Measurements from ENCODE around the gene PCF11.
"Not testable (repeated sequence)": the region's sequence is repeated elsewhere in the genome, so short reads cannot be mapped to it uniquely, and the experiment has no call there.

The PCF11 gene

GRCh38 chr11:83193315-83194280, 36.7 kb downstream of the PCF11 start, which contains the start of gene ANKRD42:
Gene ANKRD42, plus strand, starts transcription at chr11:83193712. Its CDS starts 959 bp downstream, at chr11:83194671.
- Mint-ChIP-seq H3K4me3 (peak within 1 kb of the TSS; percentile 96 to 99), H3K36me3 (peaks cover 15 to 25% of the 10 kb centered on the region in 2 donors), H3K27ac (peak within 1 kb of the TSS; percentile 99), H3K9me3 (no peaks in the 10 kb centered on the region), H3K4me1 (peaks cover 26 to 37% of the 10 kb centered on the region in 2 donors), H3K27me3 (no peaks in the 10 kb centered on the region)
- peak; percentile 86 for DNase-seq
- ATAC-seq (replicated peaks) = peak; percentile 80 to 86

GRCh38 chr11:83194281-83195142, 37.6 kb downstream of the PCF11 start:
- DNase-seq = peak; percentile 69
- H3K27ac Mint-ChIP-seq = peak overlapping the region; percentile 99
- peak overlapping the region; percentile 96 to 99 for H3K4me3 Mint-ChIP-seq

GRCh38 chr11:83195143-83195466, 38.2 kb downstream of the PCF11 start:
- DNase-seq = no peak
- Mint-ChIP-seq H3K4me1 (peaks cover 30 to 42% of the 10 kb centered on the region in 2 donors), H3K27me3 (no peaks in the 10 kb centered on the region), H3K36me3 (peaks cover 9 to 18% of the 10 kb centered on the region in 2 donors), H3K9me3 (no peaks in the 10 kb centered on the region), H3K4me3 (peak overlapping the region; percentile 96 to 99), H3K27ac (peak overlapping the region; percentile 99)
- ATAC-seq (replicated peaks) = no peak

More at GRCh38 chr11:83194281-83195142, 37.6 kb downstream of the PCF11 start:
- peak; percentile 78 to 79 for ATAC-seq (replicated peaks)
- H3K27me3 Mint-ChIP-seq = no peaks in the 10 kb centered on the region
- peaks cover 11 to 18% of the 10 kb centered on the region in 2 donors for H3K36me3 Mint-ChIP-seq
- H3K9me3 Mint-ChIP-seq = no peaks in the 10 kb centered on the region
- H3K4me1 Mint-ChIP-seq = peaks cover 26 to 37% of the 10 kb centered on the region in 2 donors

- Mint-ChIP-seq H3K4me1 (peaks cover 33 to 46% of the 10 kb centered on the region in 2 donors), H3K27ac (peak overlapping the region; percentile 78), H3K9me3 (no peaks in the 10 kb centered on the region), H3K36me3 (peaks cover 13 to 18% of the 10 kb centered on the region in 2 donors), H3K4me3 (peak overlapping the region; percentile 1 to 57), H3K27me3 (no peaks in the 10 kb centered on the region)
- DNase-seq (no peak), ATAC-seq (replicated peaks) (no peak)
Observed at GRCh38 chr11:83195649-83196048, 38.7 kb downstream of the PCF11 start.

- Mint-ChIP-seq H3K9me3 (no peaks in the 10 kb centered on the region), H3K4me3 (no peak overlapping the region), H3K27ac (peak overlapping the region; percentile 5), H3K27me3 (no peaks in the 10 kb centered on the region), H3K4me1 (peaks cover 22 to 31% of the 10 kb centered on the region in 2 donors), H3K36me3 (peaks cover 21 to 29% of the 10 kb centered on the region in 2 donors)
- no peak for DNase-seq
- ATAC-seq (replicated peaks) = no peak
Observed at GRCh38 chr11:83200035-83200434, 43.1 kb downstream of the PCF11 start.

- peaks cover 39 to 47% of the 10 kb centered on the region in 2 donors for H3K36me3 Mint-ChIP-seq
- H3K9me3 Mint-ChIP-seq = no peaks in the 10 kb centered on the region
- H3K4me3 Mint-ChIP-seq = no peak overlapping the region
- DNase-seq = no peak
- ATAC-seq (replicated peaks) = no peak
- no peaks in the 10 kb centered on the region for H3K27me3 Mint-ChIP-seq
- no peaks in the 10 kb centered on the region for H3K4me1 Mint-ChIP-seq
- H3K27ac Mint-ChIP-seq = no peak overlapping the region
Observed at GRCh38 chr11:83205608-83206185, 48.8 kb downstream of the PCF11 start.

- no peaks in the 10 kb centered on the region for H3K9me3 Mint-ChIP-seq
- DNase-seq (no peak), ATAC-seq (replicated peaks) (no peak)
- peaks cover 38 to 43% of the 10 kb centered on the region in 2 donors for H3K36me3 Mint-ChIP-seq
- no peak overlapping the region for H3K4me3 Mint-ChIP-seq
- H3K27me3 Mint-ChIP-seq = no peaks in the 10 kb centered on the region
- H3K4me1 Mint-ChIP-seq = no peaks in the 10 kb centered on the region
- H3K27ac Mint-ChIP-seq = no peak overlapping the region
Observed at GRCh38 chr11:83206221-83206620, 49.3 kb downstream of the PCF11 start.

- not testable (repeated sequence) for H3K27ac Mint-ChIP-seq; ATAC-seq (replicated peaks); DNase-seq; H3K27me3 Mint-ChIP-seq; H3K9me3 Mint-ChIP-seq; H3K4me1 Mint-ChIP-seq; H3K4me3 Mint-ChIP-seq
- peaks cover 37 to 49% of the 10 kb centered on the region in 2 donors for H3K36me3 Mint-ChIP-seq
Observed at GRCh38 chr11:83206771-83207382, 49.9 kb downstream of the PCF11 start.

GRCh38 chr11:83219095-83219494, 62.2 kb downstream of the PCF11 start:
- ATAC-seq (replicated peaks) = no peak
- H3K36me3 Mint-ChIP-seq = peaks cover 2 to 16% of the 10 kb centered on the region in 2 donors
- no peaks in the 10 kb centered on the region for H3K9me3 Mint-ChIP-seq
- H3K27ac Mint-ChIP-seq = no peak overlapping the region
- no peak overlapping the region for H3K4me3 Mint-ChIP-seq
- DNase-seq = no peak
- H3K27me3 Mint-ChIP-seq = no peaks in the 10 kb centered on the region
- peaks cover 0 to 5% of the 10 kb centered on the region in 2 donors for H3K4me1 Mint-ChIP-seq

GRCh38 chr11:83220260-83220659, 63.3 kb downstream of the PCF11 start:
- Mint-ChIP-seq H3K27ac (no peak overlapping the region), H3K4me1 (peaks cover 0 to 5% of the 10 kb centered on the region in 2 donors), H3K9me3 (no peaks in the 10 kb centered on the region), H3K36me3 (peaks cover 2 to 10% of the 10 kb centered on the region in 2 donors), H3K4me3 (no peak overlapping the region), H3K27me3 (no peaks in the 10 kb centered on the region)
- no peak for DNase-seq
- no peak for ATAC-seq (replicated peaks)

GRCh38 chr11:83221694-83222093, 64.8 kb downstream of the PCF11 start:
- H3K27ac Mint-ChIP-seq = no peak overlapping the region
- no peak for ATAC-seq (replicated peaks)
- H3K4me3 Mint-ChIP-seq = no peak overlapping the region
- H3K36me3 Mint-ChIP-seq = peaks cover 0 to 1% of the 10 kb centered on the region in 2 donors
- H3K4me1 Mint-ChIP-seq = peaks cover 0 to 5% of the 10 kb centered on the region in 2 donors
- DNase-seq = no peak
- no peaks in the 10 kb centered on the region for H3K27me3 Mint-ChIP-seq
- no peaks in the 10 kb centered on the region for H3K9me3 Mint-ChIP-seq

- H3K27me3 Mint-ChIP-seq = no peaks in the 10 kb centered on the region
- H3K4me1 Mint-ChIP-seq = peaks cover 0 to 5% of the 10 kb centered on the region in 2 donors
- H3K36me3 Mint-ChIP-seq = no peaks in the 10 kb centered on the region
- no peaks in the 10 kb centered on the region for H3K9me3 Mint-ChIP-seq
- H3K27ac Mint-ChIP-seq = no peak overlapping the region
- ATAC-seq (replicated peaks) = no peak
- no peak for DNase-seq
- no peak overlapping the region for H3K4me3 Mint-ChIP-seq
Observed at GRCh38 chr11:83222499-83222898, 65.6 kb downstream of the PCF11 start.

- Mint-ChIP-seq H3K9me3 (no peaks in the 10 kb centered on the region), H3K27ac (no peak overlapping the region), H3K36me3 (no peaks in the 10 kb centered on the region), H3K4me1 (peaks cover 0 to 5% of the 10 kb centered on the region in 2 donors), H3K4me3 (no peak overlapping the region), H3K27me3 (no peaks in the 10 kb centered on the region)
- DNase-seq = no peak
- ATAC-seq (replicated peaks) = no peak
Observed at GRCh38 chr11:83223457-83223856, 66.5 kb downstream of the PCF11 start.

Measured in stimulated activated naive B cell treated with anti-CD40 and anti-IgM and Interleukin-4, amounts not matched to agents 10 μg/mL and 1 μg/mL and 100 μg/mL, for 72 hours (primary cell).